GM06990 (cell line): Measurements from ENCODE around the gene BRSK1.

Experiments
- DNase-seq: peaks from one replicate; pipeline ENCODE4 v3.0.0-alpha.2; 2011; ENCODE audit not compliant: insufficient read length; ENCODE audit errors: extremely low read depth
- H3K27me3 ChIP-seq: replicated peaks from 2 replicates; pipeline ENCODE4 v1.6.0; 2011; ENCODE audit warnings: low read length; ENCODE audit not compliant: control insufficient read depth, insufficient read depth
- H3K36me3 ChIP-seq: 2 replicates; pipeline ENCODE4 v1.5.1; 2011; ENCODE audit warnings: low read length; ENCODE audit not compliant: control insufficient read depth, insufficient read depth
- H3K4me3 ChIP-seq: replicated peaks from 2 replicates; pipeline ENCODE4 v1.5.1; 2011; ENCODE audit warnings: low read depth, mild to moderate bottlenecking, control low read depth, low read length
- TF ChIP-seq, protein P1 (sequence below): IDR thresholded peaks from 2 replicates; pipeline ENCODE4 v1.5.1; 2011; ENCODE audit warnings: low read length, control low read depth, mild to moderate bottlenecking, inconsistent platforms; ENCODE audit not compliant: insufficient read depth, poor library complexity, severe bottlenecking

Gene BRSK1

DNA sequence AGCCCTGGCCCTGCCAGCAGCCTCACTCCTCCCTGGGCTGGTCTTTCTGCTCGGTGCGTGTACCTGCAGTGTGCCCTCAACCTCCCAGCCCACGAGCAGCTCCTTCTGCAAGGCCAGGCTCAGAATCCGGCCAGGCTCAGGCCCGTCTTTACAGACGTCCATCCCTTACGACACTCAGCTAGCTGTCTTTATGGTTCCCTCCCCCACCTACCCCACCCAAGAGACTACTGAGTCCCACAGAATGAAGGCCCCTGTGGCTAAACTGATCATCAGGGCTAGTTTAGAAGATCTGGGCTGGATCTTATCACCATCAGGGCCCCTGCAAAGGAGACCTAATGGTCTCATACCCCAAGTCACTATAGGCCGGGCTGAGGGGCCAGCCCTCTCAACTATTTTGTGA lies 30.6 kb downstream of the BRSK1 start:
- DNase-seq: no peak
- H3K4me3 ChIP-seq: no peak overlapping the region
- TF ChIP-seq, protein P1, sequence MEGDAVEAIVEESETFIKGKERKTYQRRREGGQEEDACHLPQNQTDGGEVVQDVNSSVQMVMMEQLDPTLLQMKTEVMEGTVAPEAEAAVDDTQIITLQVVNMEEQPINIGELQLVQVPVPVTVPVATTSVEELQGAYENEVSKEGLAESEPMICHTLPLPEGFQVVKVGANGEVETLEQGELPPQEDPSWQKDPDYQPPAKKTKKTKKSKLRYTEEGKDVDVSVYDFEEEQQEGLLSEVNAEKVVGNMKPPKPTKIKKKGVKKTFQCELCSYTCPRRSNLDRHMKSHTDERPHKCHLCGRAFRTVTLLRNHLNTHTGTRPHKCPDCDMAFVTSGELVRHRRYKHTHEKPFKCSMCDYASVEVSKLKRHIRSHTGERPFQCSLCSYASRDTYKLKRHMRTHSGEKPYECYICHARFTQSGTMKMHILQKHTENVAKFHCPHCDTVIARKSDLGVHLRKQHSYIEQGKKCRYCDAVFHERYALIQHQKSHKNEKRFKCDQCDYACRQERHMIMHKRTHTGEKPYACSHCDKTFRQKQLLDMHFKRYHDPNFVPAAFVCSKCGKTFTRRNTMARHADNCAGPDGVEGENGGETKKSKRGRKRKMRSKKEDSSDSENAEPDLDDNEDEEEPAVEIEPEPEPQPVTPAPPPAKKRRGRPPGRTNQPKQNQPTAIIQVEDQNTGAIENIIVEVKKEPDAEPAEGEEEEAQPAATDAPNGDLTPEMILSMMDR: no peak
- no peaks in the 10 kb centered on the region for H3K36me3 ChIP-seq
- no peaks in the 10 kb centered on the region for H3K27me3 ChIP-seq

DNA sequence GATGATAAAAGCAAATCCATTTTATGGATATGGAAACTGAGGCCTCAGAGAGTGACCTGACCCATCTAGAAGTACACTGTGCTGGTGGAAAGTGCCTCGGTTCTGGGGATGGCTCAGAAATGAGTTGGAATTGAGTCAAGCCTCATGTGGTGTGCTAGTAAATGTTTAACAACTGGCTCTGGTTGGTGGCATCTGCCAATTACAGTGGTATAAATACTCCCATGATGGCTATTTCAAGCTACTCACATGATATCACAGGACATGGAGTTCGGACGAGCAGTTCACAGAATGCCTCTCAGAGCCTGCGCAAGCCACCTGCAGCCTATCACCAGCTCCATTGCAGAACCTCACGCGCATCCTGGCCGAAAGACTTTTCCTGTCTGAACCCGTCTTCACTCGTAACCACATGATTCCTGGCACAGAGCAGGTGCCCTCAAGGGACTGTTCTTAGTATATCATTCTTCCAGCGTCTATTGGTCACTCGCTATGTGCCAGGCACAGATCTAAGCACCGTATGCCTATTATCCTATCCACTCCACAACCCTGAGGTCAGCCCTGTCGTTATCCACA lies 32.2 kb downstream of the BRSK1 start:
- Histone ChIP-seq H3K36me3 (no peaks in the 10 kb centered on the region), H3K27me3 (no peaks in the 10 kb centered on the region), H3K4me3 (no peak overlapping the region)
- TF ChIP-seq, protein P1: no peak
- DNase-seq: no peak

DNA sequence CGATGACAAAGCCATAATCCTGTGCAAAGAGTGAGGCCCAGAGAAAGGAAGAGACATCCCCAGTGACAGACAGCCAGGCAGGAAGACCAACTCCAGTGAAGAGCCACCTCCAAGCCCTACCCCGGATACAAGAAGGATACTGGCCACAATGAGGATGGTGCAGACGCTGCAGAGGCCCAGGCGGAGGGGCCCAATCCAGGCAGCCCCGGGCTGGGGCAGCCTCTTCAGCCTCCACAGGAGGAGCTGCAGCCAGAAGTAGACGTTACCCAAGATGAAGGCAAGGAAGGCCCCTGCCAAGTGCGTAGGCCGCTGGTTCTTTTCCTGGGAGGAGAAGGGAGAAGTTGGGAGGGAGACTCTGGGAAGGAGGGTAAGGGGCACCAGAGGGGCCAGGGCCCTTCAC lies 32.8 kb downstream of the BRSK1 start:
- TF ChIP-seq, protein P1: no peak
- no peak for DNase-seq
- Histone ChIP-seq H3K4me3 (no peak overlapping the region), H3K36me3 (no peaks in the 10 kb centered on the region), H3K27me3 (no peaks in the 10 kb centered on the region)

DNA sequence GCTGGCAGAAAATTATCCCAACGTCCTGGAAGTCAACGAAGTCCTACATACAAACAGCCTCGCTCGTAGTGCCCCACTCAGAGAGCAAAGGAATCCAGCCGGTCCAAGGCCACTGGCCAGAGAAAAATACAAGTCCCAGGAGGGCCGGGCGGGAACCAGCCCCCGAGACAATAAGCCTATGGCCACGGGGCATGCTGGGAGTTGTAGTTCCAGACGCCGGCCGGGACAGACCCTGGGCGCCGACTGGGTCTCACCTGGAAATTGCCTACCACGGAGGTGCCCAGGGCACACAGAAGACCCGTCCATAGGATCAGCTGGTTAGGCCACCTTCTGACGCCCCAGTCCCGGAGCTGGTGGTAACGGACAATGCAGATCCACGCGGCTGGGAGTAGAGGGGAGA lies 36.0 kb downstream of the BRSK1 start:
- no peak for DNase-seq
- Histone ChIP-seq H3K4me3 (no peak overlapping the region), H3K27me3 (no peaks in the 10 kb centered on the region), H3K36me3 (no peaks in the 10 kb centered on the region)
- TF ChIP-seq, protein P1: no peak

DNA sequence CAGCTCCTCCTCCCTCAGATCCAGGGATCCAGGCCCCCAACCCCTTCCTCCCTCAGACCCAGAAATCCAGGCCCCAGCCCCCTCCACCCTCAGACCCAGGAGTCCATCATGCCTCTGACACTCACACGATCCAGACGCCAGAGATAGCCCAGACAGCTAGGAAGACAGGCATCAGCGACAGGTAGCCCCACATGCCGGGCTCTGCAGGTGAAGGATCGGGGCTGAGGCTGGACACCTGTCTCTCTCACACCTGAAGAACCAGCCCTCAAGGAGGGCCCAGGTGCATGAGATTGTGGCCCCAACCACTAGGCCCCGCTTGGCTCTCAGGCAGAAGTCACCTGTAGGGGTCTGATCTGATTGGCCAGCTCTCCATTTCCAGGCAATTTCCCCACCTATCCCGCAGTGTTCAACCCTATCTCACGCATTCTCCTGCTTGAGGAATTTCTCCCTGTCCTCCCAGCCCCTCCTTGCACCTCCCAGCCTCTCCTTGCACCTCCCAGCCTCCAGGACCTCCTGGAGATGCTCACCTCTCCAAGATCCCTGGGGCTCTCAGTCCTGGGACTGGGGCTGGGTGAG lies 37.1 kb downstream of the BRSK1 start:
- TF ChIP-seq, protein P1: no peak

More for the DNA sequence above, 37.1 kb downstream of the BRSK1 start:
- Histone ChIP-seq H3K27me3 (no peaks in the 10 kb centered on the region), H3K36me3 (no peaks in the 10 kb centered on the region), H3K4me3 (no peak overlapping the region)
- DNase-seq: no peak
